HG02852 (cell line): ENCODE data around the gene SRD5A3.
"Not testable (repeated sequence)": the region's sequence is repeated elsewhere in the genome, so short reads cannot be mapped to it uniquely, and the experiment has no call there.

Source experiments
- ATAC-seq: cut with Tn5 transposase; IDR thresholded peaks from one replicate; pipeline ENCODE4 v1.9.1; 2021; ENCODE audit warnings: mild to moderate bottlenecking, moderate library complexity; ENCODE audit not compliant: unreplicated experiment

The SRD5A3 gene

GRCh38 chr4:55345054-55345453 lies 988 bp upstream of the SRD5A3 start:
- no peak for ATAC-seq

DNA sequence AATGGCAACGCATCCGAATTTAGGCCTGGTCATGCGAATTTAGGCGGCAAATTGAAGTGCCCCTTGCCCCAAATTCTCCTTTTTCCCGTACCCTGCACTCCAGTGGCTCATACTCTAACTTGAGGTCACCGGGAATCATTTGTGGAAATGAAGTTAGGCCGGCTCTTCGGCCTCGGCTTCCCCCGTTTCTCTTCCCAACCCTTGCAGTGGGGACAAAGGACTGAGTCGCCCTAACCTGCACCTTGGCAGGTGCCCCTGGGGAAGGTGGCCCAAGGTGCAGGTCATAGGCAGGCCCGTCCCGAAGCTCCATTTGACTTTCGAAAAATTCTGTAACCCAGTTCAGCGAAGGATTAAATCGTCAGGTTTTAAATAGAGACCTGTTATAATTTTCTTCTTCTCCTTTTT lies 811 bp downstream of the SRD5A3 start:
- ATAC-seq: no peak

DNA sequence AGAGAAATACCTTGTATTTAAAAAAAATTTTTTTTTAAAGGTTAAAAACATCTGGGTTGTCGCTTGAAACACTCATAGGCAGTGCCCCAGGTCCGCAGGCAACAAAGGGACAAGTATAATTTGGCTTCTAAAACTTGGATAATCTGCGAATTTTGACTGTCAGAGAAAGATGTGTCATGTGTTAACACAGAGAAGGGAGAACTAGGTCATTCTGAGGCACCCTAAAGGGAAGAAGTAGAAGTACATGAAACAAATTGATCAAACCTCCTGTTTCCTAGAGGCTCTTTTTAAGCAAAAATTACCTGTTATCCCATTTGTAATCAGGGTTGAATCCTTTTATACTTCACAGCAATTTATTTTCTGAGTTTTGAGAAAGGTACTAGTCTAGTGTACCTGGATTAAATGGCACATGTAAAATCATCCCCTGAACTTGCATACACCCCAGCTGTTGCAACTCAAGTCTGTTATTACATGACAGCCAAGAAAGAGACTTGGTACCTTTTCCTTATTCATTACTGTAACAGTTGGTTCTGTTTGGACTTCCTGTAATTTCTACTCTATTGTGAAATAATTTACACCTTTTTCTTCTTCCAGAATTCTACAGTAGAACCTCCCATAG lies 1.7 kb downstream of the SRD5A3 start:
- ATAC-seq: no peak

GRCh38 chr4:55348466-55348865 lies 2.4 kb downstream of the SRD5A3 start:
- no peak for ATAC-seq

DNA sequence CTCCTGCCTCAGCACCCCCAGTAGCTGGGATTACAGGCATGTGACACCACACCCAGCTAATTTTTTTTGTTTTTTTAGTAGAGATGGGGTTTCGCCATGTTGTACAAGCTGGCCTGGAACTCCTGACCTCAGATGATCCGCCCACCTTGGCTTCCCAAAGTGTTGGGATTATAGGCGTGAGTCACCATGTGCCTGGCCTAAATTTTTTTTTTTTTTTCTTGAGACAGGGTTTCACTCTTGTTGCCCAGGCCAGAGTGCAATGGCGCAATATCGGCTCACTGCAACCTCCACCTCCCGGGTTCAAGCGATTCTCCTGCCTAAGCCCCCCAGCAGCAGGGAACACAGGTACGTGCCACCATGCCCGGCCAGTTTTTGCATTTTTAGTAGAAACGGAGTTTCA lies 4.8 kb downstream of the SRD5A3 start:
- not testable (repeated sequence) for ATAC-seq

GRCh38 chr4:55351824-55352223 lies 5.8 kb downstream of the SRD5A3 start:
- ATAC-seq: no peak

- ATAC-seq: no peak
Observed at GRCh38 chr4:55352726-55353125, 6.7 kb downstream of the SRD5A3 start.

DNA sequence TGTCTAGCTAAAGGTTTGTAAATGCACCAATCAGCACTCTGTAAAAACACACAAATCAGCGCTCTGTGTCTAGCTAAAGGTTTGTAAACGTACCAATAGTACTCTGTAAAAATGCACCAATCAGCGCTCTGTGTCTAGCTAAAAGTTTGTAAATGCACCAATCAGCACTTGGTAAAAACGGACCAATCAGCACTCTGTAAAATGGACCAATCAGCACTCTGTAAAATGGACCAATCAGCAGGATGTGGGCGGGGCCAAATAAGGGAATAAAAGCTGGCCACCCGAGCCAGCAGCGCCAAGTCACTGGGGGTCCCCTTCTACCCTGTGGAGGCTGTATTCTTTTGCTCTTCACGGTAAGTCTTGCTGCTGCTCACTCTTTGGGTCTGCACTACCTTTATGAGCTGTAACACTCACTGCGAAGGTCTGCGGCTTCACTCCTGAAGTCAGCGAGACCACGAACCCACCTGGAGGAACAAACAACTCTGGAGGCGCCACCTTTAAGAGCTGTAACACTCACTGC lies 7.2 kb downstream of the SRD5A3 start:
- ATAC-seq: not testable (repeated sequence)

DNA sequence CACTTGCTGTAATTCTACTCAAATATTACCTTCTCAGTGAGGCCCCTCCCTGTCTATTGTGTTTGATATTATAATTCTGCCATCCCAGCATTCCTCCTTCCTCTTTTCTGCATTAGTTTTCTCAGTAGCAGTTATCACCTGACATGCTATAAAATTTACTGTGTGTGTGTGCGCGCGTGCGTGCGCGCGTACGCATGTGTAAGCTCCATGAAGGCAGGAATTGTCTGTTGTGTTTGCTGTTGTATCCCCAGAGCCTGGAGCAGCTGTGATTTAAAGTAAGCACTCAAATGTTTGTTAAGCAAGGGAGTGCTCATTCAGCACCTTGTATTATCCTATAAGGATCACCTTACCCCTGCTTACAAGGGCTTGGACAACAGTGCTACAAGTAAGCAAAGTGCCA lies 8.6 kb downstream of the SRD5A3 start:
- no peak for ATAC-seq

GRCh38 chr4:55355555-55355954 lies 9.5 kb downstream of the SRD5A3 start:
- ATAC-seq: no peak

DNA sequence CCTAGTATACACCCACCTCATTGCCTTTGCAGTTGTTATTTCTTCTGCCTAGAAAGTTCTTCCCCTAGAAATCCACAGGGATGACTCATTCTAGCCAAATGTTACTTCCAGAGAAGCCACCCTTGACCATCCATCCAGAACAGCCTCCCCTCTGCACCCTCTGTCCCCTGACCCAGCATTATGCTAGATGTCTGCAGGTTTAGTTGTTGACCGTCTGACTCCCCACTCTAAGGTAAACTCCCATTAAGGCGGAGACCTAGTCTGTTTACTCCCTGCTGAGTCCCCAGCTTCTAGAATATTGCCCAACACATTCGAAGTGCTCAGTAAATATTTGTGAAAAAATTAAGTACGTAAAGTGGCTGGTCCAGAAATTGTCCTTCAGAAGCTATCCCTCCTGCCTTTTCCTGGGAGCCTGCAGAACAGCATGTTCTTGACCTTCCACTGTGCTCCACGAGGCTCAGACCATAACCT lies 11.0 kb downstream of the SRD5A3 start:
- no peak for ATAC-seq

- ATAC-seq: no peak
Observed at GRCh38 chr4:55358246-55358645, 12.2 kb downstream of the SRD5A3 start.

GRCh38 chr4:55358668-55359067 lies 12.6 kb downstream of the SRD5A3 start:
- peak; percentile 75 for ATAC-seq

DNA sequence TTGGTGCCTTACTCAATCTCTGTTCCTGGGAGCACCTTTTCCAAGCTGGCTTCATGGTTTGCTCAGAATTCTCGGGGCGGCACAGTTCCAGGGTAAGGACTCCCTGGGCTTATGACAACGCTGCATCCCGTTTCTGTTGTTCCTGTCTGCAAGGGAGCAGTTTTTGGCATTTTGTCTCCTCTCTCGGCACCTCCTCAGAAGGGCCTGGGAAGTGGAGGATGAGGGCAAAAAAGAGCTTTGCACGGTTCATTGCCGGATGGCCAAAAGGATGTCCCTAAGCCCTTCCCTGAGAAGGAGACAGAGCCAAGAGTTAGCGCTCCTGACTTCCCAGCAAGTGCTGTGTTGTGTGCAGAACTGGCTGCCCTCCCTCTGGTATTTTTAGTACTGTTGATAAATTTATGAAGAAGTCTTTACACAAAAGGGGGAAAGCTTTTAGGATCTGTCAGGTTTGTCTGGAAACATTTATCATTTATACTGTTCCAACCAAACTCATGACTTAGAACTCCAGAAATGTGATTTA lies 13.4 kb downstream of the SRD5A3 start:
- ATAC-seq: no peak

DNA sequence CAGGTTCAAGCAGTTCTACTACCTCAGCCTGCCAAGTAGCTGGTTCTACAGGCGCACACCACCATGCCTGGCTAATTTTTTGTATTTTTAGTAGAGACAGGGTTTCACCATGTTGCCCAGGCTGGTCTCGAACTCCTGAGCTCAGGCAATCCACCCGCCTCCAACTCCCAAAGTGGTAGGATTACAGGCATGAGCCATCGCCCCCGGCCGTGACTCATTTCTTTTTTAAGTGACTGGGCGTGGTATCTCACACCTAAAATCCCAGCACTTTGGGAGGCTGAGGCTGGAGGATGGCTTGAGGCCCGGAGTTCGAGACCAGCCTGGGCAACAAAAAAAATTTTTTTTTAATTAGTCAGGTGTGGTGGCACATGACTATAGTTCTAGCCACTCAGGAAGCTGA lies 16.9 kb downstream of the SRD5A3 start:
- ATAC-seq: not testable (repeated sequence)

DNA sequence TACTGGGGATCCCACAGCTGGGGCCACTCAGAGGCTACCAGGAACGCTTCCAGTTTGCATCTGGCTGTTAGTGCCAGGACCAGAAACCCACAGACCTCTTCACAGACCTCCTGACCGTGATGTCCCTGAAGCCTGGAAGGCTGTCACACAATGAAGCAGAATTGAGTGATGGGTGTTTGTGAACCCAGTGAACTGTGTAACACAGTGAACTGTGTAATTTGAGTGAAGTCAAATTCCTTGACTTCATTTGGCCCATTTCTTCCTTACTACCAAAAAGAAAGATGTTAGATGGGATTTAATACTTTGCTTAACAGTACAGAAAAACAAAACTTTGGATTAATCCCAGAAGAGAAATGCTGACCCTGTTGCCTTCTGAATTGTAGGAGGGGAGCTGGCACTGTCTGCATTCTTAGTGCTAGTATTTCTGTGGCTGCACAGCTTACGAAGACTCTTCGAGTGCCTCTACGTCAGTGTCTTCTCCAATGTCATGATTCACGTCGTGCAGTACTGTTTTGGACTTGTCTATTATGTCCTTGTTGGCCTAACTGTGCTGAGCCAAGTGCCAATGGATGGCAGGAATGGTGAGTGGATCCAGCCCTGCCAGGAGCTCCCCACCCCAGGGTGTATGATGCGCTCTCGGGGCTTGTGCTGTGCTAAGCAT lies 17.8 kb downstream of the SRD5A3 start:
- no peak for ATAC-seq

GRCh38 chr4:55364691-55365344 lies 18.8 kb downstream of the SRD5A3 start:
- ATAC-seq: no peak

- no peak for ATAC-seq
Observed at GRCh38 chr4:55365345-55365728, 19.3 kb downstream of the SRD5A3 start.

- no peak for ATAC-seq
Observed at GRCh38 chr4:55366621-55367020, 20.6 kb downstream of the SRD5A3 start.

GRCh38 chr4:55367084-55367722 lies 21.2 kb downstream of the SRD5A3 start:
- ATAC-seq: no peak

GRCh38 chr4:55369968-55370367 lies 23.9 kb downstream of the SRD5A3 start:
- ATAC-seq: no peak
